RWPE2 (cell line): ENCODE data around the gene PIK3R5.
"Not testable (repeated sequence)": the region's sequence is repeated elsewhere in the genome, so short reads cannot be mapped to it uniquely, and the experiment has no call there.

ENCODE experiments used
- ATAC-seq: fragments of 200-7000 bp; cut with Tn5 transposase; 3 replicates; pipeline ENCODE4 v1.9.1; 2021; ENCODE audit warnings: low read depth
- DNase-seq: peaks from one replicate; pipeline ENCODE4 v3.0.0-alpha.2; 2020; ENCODE audit warnings: low spot score
- H3K27ac ChIP-seq: fragments of 450-650 bp; 2 replicates; pipeline ENCODE4 v1.5.1; 2017; ENCODE audit warnings: mild to moderate bottlenecking; ENCODE audit not compliant: poor library complexity, severe bottlenecking
- H3K27me3 ChIP-seq: fragments of 250-450 bp; sonication (Bioruptor Pico); 2 replicates; pipeline ENCODE4 v1.5.1; 2021; ENCODE audit warnings: mild to moderate bottlenecking, moderate library complexity; ENCODE audit not compliant: insufficient read depth, poor library complexity, severe bottlenecking
- H3K36me3 ChIP-seq: fragments of 250-450 bp; sonication (Bioruptor Pico); 2 replicates; pipeline ENCODE4 v1.5.1; 2020; ENCODE audit warnings: low read depth, mild to moderate bottlenecking, moderate library complexity
- H3K4me1 ChIP-seq: fragments of 250-450 bp; sonication (Bioruptor Pico); 2 replicates; pipeline ENCODE4 v1.5.1; 2021; ENCODE audit warnings: mild to moderate bottlenecking, moderate library complexity; ENCODE audit not compliant: insufficient read depth, poor library complexity, severe bottlenecking
- H3K4me3 ChIP-seq: fragments of 250-450 bp; sonication (Bioruptor Pico); 2 replicates; pipeline ENCODE4 v1.5.1; 2021; ENCODE audit warnings: mild to moderate bottlenecking, moderate library complexity; ENCODE audit not compliant: severe bottlenecking
- H3K9me3 ChIP-seq: fragments of 250-450 bp; sonication (Bioruptor Pico); 2 replicates; pipeline ENCODE4 v1.5.1; 2021; ENCODE audit warnings: mild to moderate bottlenecking, moderate library complexity; ENCODE audit not compliant: severe bottlenecking
- CTCF ChIP-seq: fragments of 450-650 bp; IDR thresholded peaks from one replicate; pipeline ENCODE4 v1.5.1; 2017; ENCODE audit warnings: mild to moderate bottlenecking, moderate library complexity; ENCODE audit not compliant: poor library complexity, severe bottlenecking

PIK3R5 gene

GRCh38 chr17:8856869-8857575, 108.5 kb downstream of the PIK3R5 start:
- H3K9me3 ChIP-seq: no peaks in the 10 kb centered on the region
- no peaks in the 10 kb centered on the region for H3K27me3 ChIP-seq
- H3K4me1 ChIP-seq: peaks cover 18% of the 10 kb centered on the region
- ATAC-seq: no peak
- H3K36me3 ChIP-seq: no peaks in the 10 kb centered on the region
- peak overlapping the region; percentile 88 for H3K27ac ChIP-seq
- H3K4me3 ChIP-seq: no peak overlapping the region
- DNase-seq: no peak
- TF ChIP-seq CTCF: no peak

- ATAC-seq, H3K36me3 ChIP-seq, H3K9me3 ChIP-seq, DNase-seq, H3K27me3 ChIP-seq, H3K4me3 ChIP-seq, H3K27ac ChIP-seq: not testable (repeated sequence)
- H3K4me1 ChIP-seq: peaks cover 18% of the 10 kb centered on the region
Observed at GRCh38 chr17:8856205-8856603, 109.3 kb downstream of the PIK3R5 start.

GRCh38 chr17:8855477-8856204, 109.9 kb downstream of the PIK3R5 start:
- Histone ChIP-seq H3K4me3 (no peak overlapping the region), H3K9me3 (no peaks in the 10 kb centered on the region), H3K27ac (no peak overlapping the region), H3K36me3 (no peaks in the 10 kb centered on the region), H3K27me3 (no peaks in the 10 kb centered on the region), H3K4me1 (peaks cover 18% of the 10 kb centered on the region)
- no peak for DNase-seq
- TF ChIP-seq CTCF: no peak
- no peak for ATAC-seq

GRCh38 chr17:8851600-8851999, 113.9 kb downstream of the PIK3R5 start:
- no peaks in the 10 kb centered on the region for H3K4me1 ChIP-seq
- H3K4me3 ChIP-seq: no peak overlapping the region
- H3K27me3 ChIP-seq: no peaks in the 10 kb centered on the region
- no peaks in the 10 kb centered on the region for H3K9me3 ChIP-seq
- DNase-seq (no peak), ATAC-seq (no peak)
- no peaks in the 10 kb centered on the region for H3K36me3 ChIP-seq
- TF ChIP-seq CTCF: no peak
- H3K27ac ChIP-seq: no peak overlapping the region

GRCh38 chr17:8849311-8850041, 116.0 kb downstream of the PIK3R5 start:
- ATAC-seq: no peak
- Histone ChIP-seq H3K27ac (no peak overlapping the region), H3K4me1 (no peaks in the 10 kb centered on the region), H3K9me3 (no peaks in the 10 kb centered on the region), H3K36me3 (no peaks in the 10 kb centered on the region), H3K27me3 (no peaks in the 10 kb centered on the region), H3K4me3 (no peak overlapping the region)
- TF ChIP-seq CTCF: no peak
- DNase-seq: no peak
